ENCODE results near the gene MBD3L4.
"Not testable (repeated sequence)": the region's sequence is repeated elsewhere in the genome, so short reads cannot be mapped to it uniquely, and the experiment has no call there.

MBD3L4 gene

GRCh38 chr19:7063764-7064418 lies 23.9 kb upstream of the MBD3L4 start:
- H3K9me3 Mint-ChIP-seq, result no peaks in the 10 kb centered on the region
- peaks cover 2% of the 10 kb centered on the region for H3K4me1 Mint-ChIP-seq
- no peak for DNase-seq (ENCODE audit: low spot score in 2 of 2)
- no peak for ATAC-seq (replicated peaks; ENCODE audit: extremely low read depth, poor library complexity, severe bottlenecking)
- H3K36me3 Mint-ChIP-seq (ENCODE audit: insufficient read depth), result no peaks in the 10 kb centered on the region
- H3K4me3 Mint-ChIP-seq, result no peak overlapping the region
- no peaks in the 10 kb centered on the region for H3K27me3 Mint-ChIP-seq
- H3K27ac Mint-ChIP-seq (ENCODE audit: low read depth), result no peak overlapping the region

GRCh38 chr19:7063339-7063738 lies 23.4 kb upstream of the MBD3L4 start:
- H3K9me3 Mint-ChIP-seq, result no peaks in the 10 kb centered on the region
- no peak for ATAC-seq (replicated peaks; ENCODE audit: extremely low read depth, poor library complexity, severe bottlenecking)
- no peaks in the 10 kb centered on the region for H3K27me3 Mint-ChIP-seq
- no peaks in the 10 kb centered on the region for H3K4me1 Mint-ChIP-seq
- H3K27ac Mint-ChIP-seq (ENCODE audit: low read depth), result no peak overlapping the region
- no peak overlapping the region for H3K4me3 Mint-ChIP-seq
- no peaks in the 10 kb centered on the region for H3K36me3 Mint-ChIP-seq (ENCODE audit: insufficient read depth)
- no peak for DNase-seq (ENCODE audit: low spot score in 2 of 2)

GRCh38 chr19:7059977-7060376 lies 20.0 kb upstream of the MBD3L4 start:
- H3K4me1 Mint-ChIP-seq, H3K9me3 Mint-ChIP-seq: not testable (repeated sequence)
- peak; percentile 83 for ATAC-seq (replicated peaks; ENCODE audit: extremely low read depth, poor library complexity, severe bottlenecking)

GRCh38 chr19:7058576-7058975 lies 18.6 kb upstream of the MBD3L4 start, which contains the start of gene MBD3L3:
MBD3L3 (minus strand) TSS chr19:7058676; CDS start chr19:7058605, 71 bp downstream.
- H3K36me3 Mint-ChIP-seq (ENCODE audit: insufficient read depth); H3K4me3 Mint-ChIP-seq; ATAC-seq (replicated peaks; ENCODE audit: extremely low read depth, poor library complexity, severe bottlenecking); H3K9me3 Mint-ChIP-seq; H3K4me1 Mint-ChIP-seq; H3K27me3 Mint-ChIP-seq; H3K27ac Mint-ChIP-seq (ENCODE audit: low read depth); DNase-seq (ENCODE audit: low spot score in 2 of 2): not testable (repeated sequence)

More at GRCh38 chr19:7059977-7060376, 20.0 kb upstream of the MBD3L4 start:
- not testable (repeated sequence) for H3K4me3 Mint-ChIP-seq; H3K27me3 Mint-ChIP-seq; DNase-seq (ENCODE audit: low spot score in 2 of 2); H3K27ac Mint-ChIP-seq (ENCODE audit: low read depth); H3K36me3 Mint-ChIP-seq (ENCODE audit: insufficient read depth)

GRCh38 chr19:7056371-7056770 lies 16.4 kb upstream of the MBD3L4 start:
- not testable (repeated sequence) for H3K27ac Mint-ChIP-seq (ENCODE audit: low read depth); DNase-seq (ENCODE audit: low spot score in 2 of 2); H3K27me3 Mint-ChIP-seq; H3K4me1 Mint-ChIP-seq; ATAC-seq (replicated peaks; ENCODE audit: extremely low read depth, poor library complexity, severe bottlenecking); H3K36me3 Mint-ChIP-seq (ENCODE audit: insufficient read depth); H3K4me3 Mint-ChIP-seq; H3K9me3 Mint-ChIP-seq

- not testable (repeated sequence) for H3K4me3 Mint-ChIP-seq; H3K36me3 Mint-ChIP-seq (ENCODE audit: insufficient read depth); DNase-seq (ENCODE audit: low spot score in 2 of 2); H3K9me3 Mint-ChIP-seq; ATAC-seq (replicated peaks; ENCODE audit: extremely low read depth, poor library complexity, severe bottlenecking); H3K4me1 Mint-ChIP-seq; H3K27me3 Mint-ChIP-seq; H3K27ac Mint-ChIP-seq (ENCODE audit: low read depth)
Observed at GRCh38 chr19:7055679-7056078, 15.7 kb upstream of the MBD3L4 start.

GRCh38 chr19:7054635-7055368 lies 14.8 kb upstream of the MBD3L4 start:
- H3K4me1 Mint-ChIP-seq; H3K27me3 Mint-ChIP-seq; H3K9me3 Mint-ChIP-seq; ATAC-seq (replicated peaks; ENCODE audit: extremely low read depth, poor library complexity, severe bottlenecking); H3K27ac Mint-ChIP-seq (ENCODE audit: low read depth); H3K36me3 Mint-ChIP-seq (ENCODE audit: insufficient read depth); H3K4me3 Mint-ChIP-seq; DNase-seq (ENCODE audit: low spot score in 2 of 2): not testable (repeated sequence)

- H3K4me1 Mint-ChIP-seq; H3K36me3 Mint-ChIP-seq (ENCODE audit: insufficient read depth); H3K4me3 Mint-ChIP-seq; ATAC-seq (replicated peaks; ENCODE audit: extremely low read depth, poor library complexity, severe bottlenecking); DNase-seq (ENCODE audit: low spot score in 2 of 2); H3K27me3 Mint-ChIP-seq; H3K9me3 Mint-ChIP-seq; H3K27ac Mint-ChIP-seq (ENCODE audit: low read depth): not testable (repeated sequence)
Observed at GRCh38 chr19:7052896-7053295, 12.9 kb upstream of the MBD3L4 start.

- not testable (repeated sequence) for ATAC-seq (replicated peaks; ENCODE audit: extremely low read depth, poor library complexity, severe bottlenecking); H3K27ac Mint-ChIP-seq (ENCODE audit: low read depth); H3K4me3 Mint-ChIP-seq; H3K36me3 Mint-ChIP-seq (ENCODE audit: insufficient read depth); H3K9me3 Mint-ChIP-seq; H3K27me3 Mint-ChIP-seq; H3K4me1 Mint-ChIP-seq; DNase-seq (ENCODE audit: low spot score in 2 of 2)
Observed at GRCh38 chr19:7051421-7051820, 11.4 kb upstream of the MBD3L4 start.

GRCh38 chr19:7049021-7049420 lies 9.0 kb upstream of the MBD3L4 start, which contains the start of gene MBD3L2:
MBD3L2 (plus strand) TSS chr19:7049321; CDS start chr19:7049374, 53 bp downstream.
- not testable (repeated sequence) for DNase-seq (ENCODE audit: low spot score in 2 of 2); H3K9me3 Mint-ChIP-seq; ATAC-seq (replicated peaks; ENCODE audit: extremely low read depth, poor library complexity, severe bottlenecking); H3K36me3 Mint-ChIP-seq (ENCODE audit: insufficient read depth); H3K27ac Mint-ChIP-seq (ENCODE audit: low read depth); H3K4me3 Mint-ChIP-seq; H3K27me3 Mint-ChIP-seq; H3K4me1 Mint-ChIP-seq

- H3K27ac Mint-ChIP-seq (ENCODE audit: low read depth); H3K9me3 Mint-ChIP-seq; H3K4me3 Mint-ChIP-seq; H3K27me3 Mint-ChIP-seq; H3K36me3 Mint-ChIP-seq (ENCODE audit: insufficient read depth); H3K4me1 Mint-ChIP-seq; DNase-seq (ENCODE audit: low spot score in 2 of 2): not testable (repeated sequence)
- peak; percentile 70 for ATAC-seq (replicated peaks; ENCODE audit: extremely low read depth, poor library complexity, severe bottlenecking)
Observed at GRCh38 chr19:7041563-7041962, 1.6 kb upstream of the MBD3L4 start.

GRCh38 chr19:7030278-7030677 lies 9.7 kb downstream of the MBD3L4 start, which contains the start of gene MBD3L5:
MBD3L5 (plus strand) TSS chr19:7030578; CDS start chr19:7030612, 34 bp downstream.
- H3K4me3 Mint-ChIP-seq; H3K4me1 Mint-ChIP-seq; H3K27me3 Mint-ChIP-seq; ATAC-seq (replicated peaks; ENCODE audit: extremely low read depth, poor library complexity, severe bottlenecking); H3K27ac Mint-ChIP-seq (ENCODE audit: low read depth); DNase-seq (ENCODE audit: low spot score in 2 of 2); H3K36me3 Mint-ChIP-seq (ENCODE audit: insufficient read depth); H3K9me3 Mint-ChIP-seq: not testable (repeated sequence)

GRCh38 chr19:7028790-7029189 lies 11.2 kb downstream of the MBD3L4 start:
- H3K27ac Mint-ChIP-seq (ENCODE audit: low read depth), result not testable (repeated sequence)

More at GRCh38 chr19:7028790-7029189, 11.2 kb downstream of the MBD3L4 start:
- not testable (repeated sequence) for H3K4me3 Mint-ChIP-seq; DNase-seq (ENCODE audit: low spot score in 2 of 2); H3K9me3 Mint-ChIP-seq; H3K36me3 Mint-ChIP-seq (ENCODE audit: insufficient read depth); H3K4me1 Mint-ChIP-seq; H3K27me3 Mint-ChIP-seq
- peak; percentile 58 for ATAC-seq (replicated peaks; ENCODE audit: extremely low read depth, poor library complexity, severe bottlenecking)
